Fibroblast of the aortic adventitia (primary cell): ENCODE results near the gene MMP24OS. TPM values are rescaled to one million over a fixed set of nuclear protein-coding genes. Genes with fewer than 3 reads are reported as not detected.

Experiments
- DNase-seq: peaks from one replicate; pipeline ENCODE4 v3.0.0-alpha.2; 2010; ENCODE audit warnings: low read depth
- H3K4me3 ChIP-seq: 2 replicates; pipeline ENCODE4 v1.5.1; 2011; ENCODE audit warnings: low read depth, mild to moderate bottlenecking, control low read depth, low read length, moderate library complexity
- CTCF ChIP-seq: IDR thresholded peaks from 2 replicates; pipeline ENCODE4 v1.5.1; 2011; ENCODE audit warnings: mild to moderate bottlenecking, low read length, control low read depth, inconsistent platforms; ENCODE audit not compliant: insufficient read depth
- total RNA-seq: library from RNA; depleted of rRNA; stranded (reverse); fragments of >200 nt; gene quantifications from 2 replicates; pipeline ENCODE4 v1.2.3, GENCODE V29; 2012; ENCODE audit warnings: low replicate concordance

The MMP24OS gene
- total RNA-seq, 1 donor = 28.7 TPM

- no peak overlapping the region for H3K4me3 ChIP-seq
- no peak for DNase-seq
- TF ChIP-seq CTCF = no peak
Measured at GRCh38 chr20:35274172-35275092, 3.5 kb downstream of the MMP24OS start.

- no peak for DNase-seq
- H3K4me3 ChIP-seq = no peak overlapping the region
- TF ChIP-seq CTCF = no peak
Measured at GRCh38 chr20:35273449-35274171, 4.3 kb downstream of the MMP24OS start.

GRCh38 chr20:35271904-35272303 is 6.0 kb downstream of the MMP24OS start:
- H3K4me3 ChIP-seq = no peak overlapping the region
- peak; percentile 33 for DNase-seq
- TF ChIP-seq CTCF = no peak

GRCh38 chr20:35271073-35271882 is 6.6 kb downstream of the MMP24OS start:
- DNase-seq = no peak
- no peak for TF ChIP-seq CTCF
- H3K4me3 ChIP-seq = no peak overlapping the region

- DNase-seq = no peak
Measured at GRCh38 chr20:35270021-35270902, 7.7 kb downstream of the MMP24OS start.

More at GRCh38 chr20:35270021-35270902, 7.7 kb downstream of the MMP24OS start:
- no peak for TF ChIP-seq CTCF
- no peak overlapping the region for H3K4me3 ChIP-seq
